Activated naive CD8-positive, alpha-beta T cell (primary cell): ENCODE data around the gene LHX6.

Experiments used
- H3K27ac Mint-ChIP-seq: one replicate; pipeline ENCODE4 v1.8.0; 2021; ENCODE audit warnings: mixed read lengths
- H3K27me3 Mint-ChIP-seq: one replicate; pipeline ENCODE4 v1.8.0; 2021; ENCODE audit warnings: mixed read lengths
- H3K36me3 Mint-ChIP-seq: one replicate; pipeline ENCODE4 v1.8.0; 2021; ENCODE audit warnings: mixed read lengths
- H3K4me1 Mint-ChIP-seq: one replicate; pipeline ENCODE4 v1.8.0; 2021; ENCODE audit warnings: low read depth, mixed read lengths
- H3K4me3 Mint-ChIP-seq: one replicate; pipeline ENCODE4 v1.8.0; 2021; ENCODE audit warnings: mild to moderate bottlenecking, mixed read lengths
- H3K9me3 Mint-ChIP-seq: one replicate; pipeline ENCODE4 v1.8.0; 2021; ENCODE audit warnings: low read depth, mixed read lengths

Gene LHX6

GRCh38 chr9:122228568-122229484, at the start of gene LHX6:
LHX6 (minus strand) TSS chr9:122228957; CDS start chr9:122228740, 217 bp downstream.
- Mint-ChIP-seq H3K9me3 (no peaks in the 10 kb centered on the region), H3K4me3 (peak within 1 kb of the TSS; percentile 53), H3K4me1 (peaks cover 5% of the 10 kb centered on the region), H3K36me3 (no peaks in the 10 kb centered on the region), H3K27me3 (peaks cover 18% of the 10 kb centered on the region), H3K27ac (no peak within 1 kb of the TSS)

- H3K9me3 Mint-ChIP-seq = no peaks in the 10 kb centered on the region
- no peaks in the 10 kb centered on the region for H3K27me3 Mint-ChIP-seq
- no peak overlapping the region for H3K27ac Mint-ChIP-seq
- no peak overlapping the region for H3K4me3 Mint-ChIP-seq
- peaks cover 38% of the 10 kb centered on the region for H3K4me1 Mint-ChIP-seq
- peaks cover 30% of the 10 kb centered on the region for H3K36me3 Mint-ChIP-seq
These were observed 48.6 kb upstream of the LHX6 start for GRCh38 chr9:122277285-122277897.

- Mint-ChIP-seq H3K4me3 (no peak overlapping the region), H3K9me3 (no peaks in the 10 kb centered on the region), H3K4me1 (peaks cover 45% of the 10 kb centered on the region), H3K27ac (no peak overlapping the region), H3K27me3 (no peaks in the 10 kb centered on the region), H3K36me3 (peaks cover 27% of the 10 kb centered on the region)
These were observed 47.3 kb upstream of the LHX6 start for GRCh38 chr9:122276096-122276495.

- Mint-ChIP-seq H3K27me3 (no peaks in the 10 kb centered on the region), H3K4me3 (peak overlapping the region; percentile 14), H3K27ac (no peak overlapping the region), H3K9me3 (no peaks in the 10 kb centered on the region), H3K4me1 (peaks cover 45% of the 10 kb centered on the region), H3K36me3 (peaks cover 24% of the 10 kb centered on the region)
These were observed 45.3 kb upstream of the LHX6 start for GRCh38 chr9:122274055-122274454.

GRCh38 chr9:122268041-122268814, 39.5 kb upstream of the LHX6 start:
- Mint-ChIP-seq H3K36me3 (peaks cover 22% of the 10 kb centered on the region), H3K4me1 (peaks cover 56% of the 10 kb centered on the region)

GRCh38 chr9:122265149-122265915, 36.6 kb upstream of the LHX6 start:
- Mint-ChIP-seq H3K27ac (peak overlapping the region; percentile 100), H3K4me1 (peaks cover 61% of the 10 kb centered on the region), H3K36me3 (peaks cover 13% of the 10 kb centered on the region), H3K27me3 (no peaks in the 10 kb centered on the region), H3K4me3 (peak overlapping the region; percentile 94), H3K9me3 (no peaks in the 10 kb centered on the region)

More at GRCh38 chr9:122268041-122268814, 39.5 kb upstream of the LHX6 start:
- Mint-ChIP-seq H3K27ac (no peak overlapping the region), H3K4me3 (peak overlapping the region; percentile 30), H3K27me3 (no peaks in the 10 kb centered on the region), H3K9me3 (no peaks in the 10 kb centered on the region)

GRCh38 chr9:122264360-122265148, 35.8 kb upstream of the LHX6 start, which contains the start of the genes MRRF and RBM18:
MRRF (plus strand) TSS chr9:122264882; CDS start chr9:122270892, 6,010 bp downstream.
RBM18 (minus strand) TSS chr9:122264840; CDS start chr9:122261492, 3,348 bp downstream.
- H3K4me1 Mint-ChIP-seq = peaks cover 59% of the 10 kb centered on the region
- no peaks in the 10 kb centered on the region for H3K9me3 Mint-ChIP-seq
- peaks cover 13% of the 10 kb centered on the region for H3K36me3 Mint-ChIP-seq
- peak within 1 kb of the TSS; percentile 94 for H3K4me3 Mint-ChIP-seq
- H3K27ac Mint-ChIP-seq = peak within 1 kb of the TSS; percentile 100
- H3K27me3 Mint-ChIP-seq = no peaks in the 10 kb centered on the region

- peaks cover 13% of the 10 kb centered on the region for H3K36me3 Mint-ChIP-seq
- H3K4me3 Mint-ChIP-seq = peak overlapping the region; percentile 94
- peaks cover 61% of the 10 kb centered on the region for H3K4me1 Mint-ChIP-seq
- H3K27ac Mint-ChIP-seq = peak overlapping the region; percentile 100
- H3K9me3 Mint-ChIP-seq = no peaks in the 10 kb centered on the region
- no peaks in the 10 kb centered on the region for H3K27me3 Mint-ChIP-seq
These were observed 35.1 kb upstream of the LHX6 start for GRCh38 chr9:122263699-122264349.

- Mint-ChIP-seq H3K27ac (peak overlapping the region; percentile 58), H3K4me1 (peaks cover 54% of the 10 kb centered on the region), H3K36me3 (peaks cover 13% of the 10 kb centered on the region), H3K27me3 (no peaks in the 10 kb centered on the region), H3K9me3 (no peaks in the 10 kb centered on the region), H3K4me3 (peak overlapping the region; percentile 94)
These were observed 33.3 kb upstream of the LHX6 start for GRCh38 chr9:122262073-122262472.

GRCh38 chr9:122261469-122261881, 32.7 kb upstream of the LHX6 start:
- Mint-ChIP-seq H3K27ac (peak overlapping the region; percentile 58), H3K4me3 (peak overlapping the region; percentile 43), H3K36me3 (peaks cover 13% of the 10 kb centered on the region), H3K4me1 (peaks cover 52% of the 10 kb centered on the region), H3K27me3 (no peaks in the 10 kb centered on the region), H3K9me3 (no peaks in the 10 kb centered on the region)

- peaks cover 4% of the 10 kb centered on the region for H3K36me3 Mint-ChIP-seq
- H3K27me3 Mint-ChIP-seq = no peaks in the 10 kb centered on the region
- H3K4me3 Mint-ChIP-seq = no peak overlapping the region
- peaks cover 38% of the 10 kb centered on the region for H3K4me1 Mint-ChIP-seq
- no peaks in the 10 kb centered on the region for H3K9me3 Mint-ChIP-seq
- no peak overlapping the region for H3K27ac Mint-ChIP-seq
These were observed 30.2 kb upstream of the LHX6 start for GRCh38 chr9:122258886-122259415.

GRCh38 chr9:122256206-122256605, 27.4 kb upstream of the LHX6 start:
- H3K9me3 Mint-ChIP-seq = no peaks in the 10 kb centered on the region
- no peak overlapping the region for H3K27ac Mint-ChIP-seq
- H3K27me3 Mint-ChIP-seq = no peaks in the 10 kb centered on the region
- peaks cover 5% of the 10 kb centered on the region for H3K36me3 Mint-ChIP-seq
- H3K4me3 Mint-ChIP-seq = no peak overlapping the region
- peaks cover 18% of the 10 kb centered on the region for H3K4me1 Mint-ChIP-seq

- Mint-ChIP-seq H3K4me1 (peaks cover 12% of the 10 kb centered on the region), H3K27ac (no peak overlapping the region), H3K9me3 (no peaks in the 10 kb centered on the region), H3K4me3 (no peak overlapping the region), H3K27me3 (no peaks in the 10 kb centered on the region), H3K36me3 (peaks cover 7% of the 10 kb centered on the region)
These were observed 26.0 kb upstream of the LHX6 start for GRCh38 chr9:122254761-122255160.
